Lung (tissue), 12 donors: ENCODE data around the gene COL6A1. TPM values are rescaled to one million over a fixed set of nuclear protein-coding genes. Genes with fewer than 3 reads are reported as not detected.

Source experiments
- ATAC-seq: fragments of 200-7000 bp; cut with Tn5 transposase; one replicate; pipeline ENCODE4 v1.9.1; 2020; ENCODE audit warnings: moderate number of reproducible peaks; ENCODE audit not compliant: insufficient read depth, low FRiP score
- DNase-seq, 3 donors: peaks; one replicate each; pipeline ENCODE4 v3.0.0-alpha.2; 2013 to 2017
- H3K27ac ChIP-seq, 2 donors: one replicate each; pipeline ENCODE4 v1.5.1; 2013; ENCODE audit warnings: mild to moderate bottlenecking in 2 of 2, moderate library complexity in 2 of 2, control low read depth in 1 of 2, inconsistent platforms in 1 of 2, low read depth in 1 of 2, low read length in 1 of 2
- H3K27me3 ChIP-seq, 3 donors: one replicate each; pipeline ENCODE4 v1.5.1; 2013; ENCODE audit warnings: low read length in 2 of 3; ENCODE audit not compliant: control insufficient read depth in 3 of 3, insufficient read depth in 3 of 3
- H3K36me3 ChIP-seq, 4 donors: one replicate each; pipeline ENCODE4 v1.5.1; 2013; ENCODE audit warnings: low read length in 4 of 4, mild to moderate bottlenecking in 1 of 4, moderate library complexity in 1 of 4; ENCODE audit not compliant: control insufficient read depth in 4 of 4, insufficient read depth in 4 of 4
- H3K4me1 ChIP-seq, 5 donors: one replicate each; pipeline ENCODE4 v1.5.1; 2013; ENCODE audit warnings: low read length in 5 of 5, mild to moderate bottlenecking in 2 of 5, moderate library complexity in 1 of 5; ENCODE audit not compliant: control insufficient read depth in 5 of 5, insufficient read depth in 5 of 5
- H3K4me3 ChIP-seq: one replicate; pipeline ENCODE4 v1.5.1; 2013; ENCODE audit warnings: mild to moderate bottlenecking, control low read depth, moderate library complexity
- H3K9ac ChIP-seq, 2 donors: one replicate each; pipeline ENCODE4 v1.5.1; 2013; ENCODE audit warnings: low read length in 2 of 2, control low read depth in 1 of 2; ENCODE audit not compliant: insufficient read depth in 1 of 2
- H3K9me3 ChIP-seq, 4 donors: one replicate each; pipeline ENCODE4 v1.5.1; 2013; ENCODE audit warnings: low read length in 3 of 4, mild to moderate bottlenecking in 1 of 4, moderate library complexity in 1 of 4; ENCODE audit not compliant: control insufficient read depth in 4 of 4, insufficient read depth in 3 of 4
- CTCF ChIP-seq: IDR thresholded peaks from 2 replicates; pipeline ENCODE4 v1.5.1; 2012; ENCODE audit warnings: mild to moderate bottlenecking; ENCODE audit errors: control extremely low read depth, extremely low read depth
- WGBS, 2 donors: extraction: QIAGEN DNeasy Blood & Tissue Kit; methylation state at CpG; one replicate each; pipeline ENCODE4 v1.1.7; 2013; 5-methylcytosine and 5-hydroxymethylcytosine counted together
- polyA plus RNA-seq, 2 donors: library from polyadenylated mRNA; stranded (reverse); fragments of 200-250 nt; gene quantifications; one replicate each; pipeline ENCODE4 v1.2.1, GENCODE V29; 2013
- total RNA-seq, 2 donors: library from RNA; depleted of rRNA in 1 of 2; stranded (reverse); fragments of >200 nt in 1 of 2; gene quantifications; one replicate each; pipeline ENCODE4 v1.2.1, GENCODE V29; 2014 to 2021
- donor health status: control.
- donor health status: control.
- donor health status: Bipolar disorder and iron deficiency.
- donor health status: healthy.
- donor health status: DM: yes; HTN: yes; CAD: no.

The COL6A1 gene
- total and polyA plus RNA-seq, 4 donors, result 107 to 399 (median 172) TPM

DNA sequence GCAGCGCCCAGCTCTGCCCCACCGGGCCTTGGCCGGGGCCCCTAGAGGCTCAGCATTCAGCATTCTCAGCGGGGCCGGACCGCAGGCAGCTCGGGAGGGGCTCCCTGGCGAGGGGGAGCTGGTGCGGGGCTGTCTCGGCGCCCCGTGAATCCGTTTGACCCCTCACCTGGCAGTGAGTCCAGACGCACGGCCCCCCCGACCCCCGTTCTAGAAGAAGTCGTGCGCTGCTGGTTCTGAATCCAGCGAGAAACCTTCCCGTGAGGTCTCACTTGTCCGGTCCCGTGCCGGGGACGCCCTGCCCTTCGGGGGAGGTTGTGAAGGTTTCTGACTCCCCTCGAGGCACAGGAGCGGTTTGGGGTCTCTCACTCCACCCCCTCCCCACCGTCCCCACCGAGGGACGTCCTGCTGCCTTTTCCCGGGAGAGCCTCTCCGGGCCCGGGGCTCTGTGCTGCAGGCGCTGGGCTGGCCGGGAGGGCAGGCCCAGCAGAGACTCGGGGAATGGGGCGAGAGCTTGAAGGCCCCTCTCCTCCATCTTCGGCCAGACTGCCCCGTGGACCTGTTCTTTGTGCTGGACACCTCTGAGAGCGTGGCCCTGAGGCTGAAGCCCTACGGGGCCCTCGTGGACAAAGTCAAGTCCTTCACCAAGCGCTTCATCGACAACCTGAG is 655 bp downstream of the COL6A1 start:
- Histone ChIP-seq H3K4me1 (peaks cover 0 to 21% (median 5%) of the 10 kb centered on the region in 5 donors), H3K9ac (peak overlapping the region; percentile 34 to 63), H3K27me3 (peaks cover 0 to 8% (median 0%) of the 10 kb centered on the region in 3 donors), H3K9me3 (no peaks in the 10 kb centered on the region), H3K4me3 (peak overlapping the region; percentile 52), H3K36me3 (peaks cover 0 to 28% (median 13%) of the 10 kb centered on the region in 4 donors), H3K27ac (peak overlapping the region; percentile 20 to 74)
- TF ChIP-seq CTCF, result no peak
- peak in 2 of 3 donors; percentile 23 to 27 for DNase-seq
- no peak for ATAC-seq
- WGBS, 2 donors, result 6 to 9% methylated on average over 38 to 45 of the region's 45 CpGs

GRCh38 chr21:45982758-45983648 is 1.4 kb downstream of the COL6A1 start:
- Histone ChIP-seq H3K9me3 (no peaks in the 10 kb centered on the region), H3K27me3 (peaks cover 0 to 8% (median 0%) of the 10 kb centered on the region in 3 donors), H3K36me3 (peaks cover 0 to 28% (median 13%) of the 10 kb centered on the region in 4 donors), H3K9ac (peak overlapping the region; percentile 34 to 63), H3K4me1 (peaks cover 0 to 18% (median 5%) of the 10 kb centered on the region in 5 donors), H3K4me3 (peak overlapping the region; percentile 52), H3K27ac (no peak overlapping the region)
- DNase-seq (peak in 2 of 3 donors; percentile 7 to 40), ATAC-seq (no peak)
- WGBS, 2 donors, result 53 to 55% methylated on average over 38 to 45 of the region's 45 CpGs
- no peak for TF ChIP-seq CTCF

- no peak overlapping the region for H3K9ac ChIP-seq
- no peak for TF ChIP-seq CTCF
- peaks cover 0 to 14% (median 5%) of the 10 kb centered on the region in 5 donors for H3K4me1 ChIP-seq
- no peak overlapping the region for H3K27ac ChIP-seq
- ATAC-seq (no peak), DNase-seq (no peak)
- WGBS, 2 donors, result 79 to 83% methylated on average over 11 to 13 of the region's 13 CpGs
- H3K4me3 ChIP-seq, result no peak overlapping the region
- H3K27me3 ChIP-seq, result peaks cover 0 to 8% (median 0%) of the 10 kb centered on the region in 3 donors
- H3K36me3 ChIP-seq, result peaks cover 0 to 28% (median 13%) of the 10 kb centered on the region in 4 donors
- H3K9me3 ChIP-seq, result no peaks in the 10 kb centered on the region
Measured at GRCh38 chr21:45983649-45983965, 2.0 kb downstream of the COL6A1 start.
